Liver (tissue), 9 donors: ENCODE data around the gene THOC2. TPM values are rescaled to one million over a fixed set of nuclear protein-coding genes. Genes with fewer than 3 reads are reported as not detected.
"Not testable (repeated sequence)": the region's sequence is repeated elsewhere in the genome, so short reads cannot be mapped to it uniquely, and the experiment has no call there.

Experiments
- DNase-seq: peaks from one replicate; pipeline ENCODE4 v3.0.0-alpha.2; 2017; ENCODE audit warnings: low spot score
- H3K27ac ChIP-seq, 2 donors: one replicate each; pipeline ENCODE4 v1.7.0; 2013; ENCODE audit warnings: inconsistent platforms in 2 of 2, low read length in 2 of 2, control low read depth in 1 of 2, low read depth in 1 of 2, mild to moderate bottlenecking in 1 of 2
- H3K27me3 ChIP-seq, 4 donors: one replicate each; pipeline versions ENCODE4 v1.6.1 to v1.7.0; 2013; ENCODE audit warnings: low read length in 3 of 4, inconsistent platforms in 1 of 4, mild to moderate bottlenecking in 1 of 4, moderate library complexity in 1 of 4; ENCODE audit not compliant: control insufficient read depth in 4 of 4, insufficient read depth in 4 of 4
- H3K36me3 ChIP-seq, 4 donors: one replicate each; pipeline versions ENCODE4 v1.6.1 to v1.7.0; 2013; ENCODE audit warnings: low read length in 3 of 4, mild to moderate bottlenecking in 3 of 4, low read depth in 1 of 4, moderate library complexity in 1 of 4; ENCODE audit not compliant: control insufficient read depth in 4 of 4, insufficient read depth in 3 of 4
- H3K4me1 ChIP-seq, 4 donors: one replicate each; pipeline versions ENCODE4 v1.6.1 to v1.7.0; 2013; ENCODE audit warnings: low read length in 3 of 4, mild to moderate bottlenecking in 3 of 4, moderate library complexity in 1 of 4; ENCODE audit not compliant: control insufficient read depth in 4 of 4, insufficient read depth in 4 of 4
- H3K4me3 ChIP-seq, 3 donors: one replicate each; pipeline versions ENCODE4 v1.6.1 to v1.7.0; 2013; ENCODE audit warnings: low read length in 3 of 3, control low read depth in 1 of 3, low read depth in 1 of 3, mild to moderate bottlenecking in 1 of 3
- H3K9ac ChIP-seq, 2 donors: one replicate each; pipeline ENCODE4 v1.7.0; 2013; ENCODE audit warnings: low read length in 2 of 2, mild to moderate bottlenecking in 2 of 2, moderate library complexity in 2 of 2, control low read depth in 1 of 2, low read depth in 1 of 2
- H3K9me3 ChIP-seq, 4 donors: one replicate each; pipeline versions ENCODE4 v1.6.1 to v1.7.0; 2013; ENCODE audit warnings: low read length in 3 of 4; ENCODE audit not compliant: control insufficient read depth in 4 of 4
- ATF3 ChIP-seq: IDR thresholded peaks from 2 replicates; pipeline ENCODE4 v1.6.1; 2016; ENCODE audit warnings: antibody characterized with exemption
- EGR1 ChIP-seq, 2 donors: IDR thresholded peaks; 2 replicates each; pipeline ENCODE4 v1.6.1; 2016 to 2018; ENCODE audit warnings: antibody characterized with exemption in 2 of 2, low read depth in 2 of 2
- GABPA ChIP-seq, 2 donors: IDR thresholded peaks in 1 of 2; conservative IDR thresholded peaks in 1 of 2; 2 replicates each; pipeline ENCODE4 v1.6.1; 2016; ENCODE audit warnings: antibody characterized with exemption in 2 of 2, mild to moderate bottlenecking in 1 of 2, moderate library complexity in 1 of 2
- HNF4A ChIP-seq, 2 donors: conservative IDR thresholded peaks; 2 replicates each; pipeline ENCODE4 v1.6.1; 2016; ENCODE audit warnings: antibody characterized with exemption in 2 of 2, mild to moderate bottlenecking in 2 of 2
- HNF4G ChIP-seq: IDR thresholded peaks from 2 replicates; pipeline ENCODE4 v1.6.1; 2016; ENCODE audit warnings: antibody characterized with exemption
- RAD21 ChIP-seq, 2 donors: IDR thresholded peaks; 2 replicates each; pipeline ENCODE4 v1.6.1; 2016; ENCODE audit warnings: antibody characterized with exemption in 2 of 2, mild to moderate bottlenecking in 2 of 2
- YY1 ChIP-seq: IDR thresholded peaks from 2 replicates; pipeline ENCODE4 v1.6.1; 2016; ENCODE audit warnings: antibody characterized with exemption, mild to moderate bottlenecking
- ZBTB33 ChIP-seq: IDR thresholded peaks from 2 replicates; pipeline ENCODE4 v1.6.1; 2016; ENCODE audit warnings: antibody characterized with exemption
- WGBS: extraction: QIAGEN DNeasy Blood & Tissue Kit; methylation state at CpG from one replicate; pipeline ENCODE4 v1.1.7; 2013; 5-methylcytosine and 5-hydroxymethylcytosine counted together
- polyA plus RNA-seq, 2 donors: library from polyadenylated mRNA; stranded (reverse) in 1 of 2; unstranded in 1 of 2; fragments of 200-250 nt in 1 of 2; fragments of >200 nt in 1 of 2; fragmentation: Nextera tagmentation in 1 of 2; extraction: Ambion mirVana in 1 of 2; gene quantifications; one replicate each; pipeline versions ENCODE4 v1.2.1 to v1.2.3, GENCODE V29; 2013 to 2015
- total RNA-seq, 2 donors: library from RNA; depleted of rRNA; stranded (reverse); fragments of >200 nt; gene quantifications; one replicate each; pipeline ENCODE4 v1.2.3, GENCODE V29; 2014
- donor health status: healthy.
- donor health status: healthy.
- donor health status: healthy.
- donor health status: healthy.
- donor health status: healthy.

THOC2 gene
- total and polyA plus RNA-seq, 4 donors, result 10.6 to 55.9 (median 40.7) TPM

- no peak for DNase-seq
- WGBS, result 82% methylated on average over 4 of the region's 4 CpGs
- Histone ChIP-seq H3K27me3 (no peaks in the 10 kb centered on the region), H3K36me3 (no peaks in the 10 kb centered on the region), H3K4me1 (no peaks in the 10 kb centered on the region), H3K4me3 (no peak overlapping the region), H3K27ac (no peak overlapping the region), H3K9ac (no peak overlapping the region), H3K9me3 (no peaks in the 10 kb centered on the region)
- no peak for TF ChIP-seq RAD21 (IDR thresholded peaks at IDR 0.05)
- no peak for TF ChIP-seq ATF3
Measured at GRCh38 chrX:123713434-123713833, 19.4 kb downstream of the THOC2 start.

GRCh38 chrX:123711201-123711600, 21.7 kb downstream of the THOC2 start:
- H3K27ac ChIP-seq, H3K4me1 ChIP-seq, H3K36me3 ChIP-seq, DNase-seq, H3K27me3 ChIP-seq, H3K4me3 ChIP-seq, H3K9me3 ChIP-seq, H3K9ac ChIP-seq: not testable (repeated sequence)
- WGBS, result 98% methylated on average over 5 of the region's 5 CpGs

GRCh38 chrX:123704781-123705180, 28.1 kb downstream of the THOC2 start:
- no peak overlapping the region for H3K27ac ChIP-seq
- 63% methylated on average over 2 of the region's 2 CpGs for WGBS
- peak in 1 of 2 donors; percentile 55 for TF ChIP-seq EGR1 (IDR thresholded peaks at IDR 0.05; ENCODE audit: low read depth in 2 of 2)
- no peak for TF ChIP-seq YY1
- peak; percentile 7 to 32 for TF ChIP-seq HNF4A (conservative IDR thresholded peaks at IDR 0.05)
- TF ChIP-seq HNF4G, result no peak

GRCh38 chrX:123698979-123699520, 33.8 kb downstream of the THOC2 start:
- Histone ChIP-seq H3K9ac (no peak overlapping the region), H3K4me3 (no peak overlapping the region), H3K9me3 (no peaks in the 10 kb centered on the region), H3K36me3 (peaks cover 0 to 3% (median 0%) of the 10 kb centered on the region in 4 donors), H3K27ac (no peak overlapping the region), H3K27me3 (no peaks in the 10 kb centered on the region), H3K4me1 (no peaks in the 10 kb centered on the region)
- DNase-seq, result no peak
- TF ChIP-seq ZBTB33 (no peak), GABPA (IDR thresholded peaks at IDR 0.05 in 1 of 2, conservative IDR thresholded peaks at IDR 0.05 in 1 of 2) (no peak), HNF4G (no peak)

More at GRCh38 chrX:123704781-123705180, 28.1 kb downstream of the THOC2 start:
- Histone ChIP-seq H3K36me3 (no peaks in the 10 kb centered on the region), H3K4me1 (peaks cover 0 to 3% (median 0%) of the 10 kb centered on the region in 4 donors), H3K9ac (no peak overlapping the region), H3K4me3 (no peak overlapping the region), H3K27me3 (no peaks in the 10 kb centered on the region), H3K9me3 (no peaks in the 10 kb centered on the region)
- DNase-seq, result no peak
